Measurements from ENCODE around the gene DNAI1.

DNA sequence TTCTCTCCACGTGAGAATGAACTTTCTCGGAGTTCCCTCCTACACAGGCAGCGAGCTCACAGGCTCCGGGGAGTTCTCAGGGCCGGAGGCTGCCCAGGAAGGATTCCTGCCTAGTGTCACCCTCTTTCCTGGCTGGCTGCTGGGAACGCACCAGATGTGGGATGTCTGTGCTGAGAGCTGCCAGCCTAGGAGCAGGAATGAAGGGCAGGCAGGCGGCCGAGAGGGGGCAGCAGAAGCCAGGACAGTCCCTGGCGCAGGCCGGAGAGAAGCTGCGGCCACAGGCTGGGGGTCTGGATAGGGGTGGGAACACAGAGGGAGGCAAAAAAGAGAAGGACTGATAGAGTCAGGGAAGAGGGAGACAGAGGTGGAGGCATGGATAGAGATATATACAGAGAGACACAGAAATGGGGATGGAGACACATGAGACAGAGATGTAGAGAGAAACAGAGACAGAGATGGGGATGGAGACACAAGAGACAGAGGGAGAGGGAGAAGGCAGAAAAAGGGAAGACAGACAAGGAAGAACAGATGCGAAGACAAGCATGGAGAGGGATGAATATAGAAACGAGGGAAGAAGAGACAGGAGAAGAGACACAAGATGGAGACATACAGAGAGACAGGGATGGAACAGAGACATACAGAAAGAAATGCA lies 89.5 kb downstream of the DNAI1 start:
- TF ChIP-seq, protein P1, sequence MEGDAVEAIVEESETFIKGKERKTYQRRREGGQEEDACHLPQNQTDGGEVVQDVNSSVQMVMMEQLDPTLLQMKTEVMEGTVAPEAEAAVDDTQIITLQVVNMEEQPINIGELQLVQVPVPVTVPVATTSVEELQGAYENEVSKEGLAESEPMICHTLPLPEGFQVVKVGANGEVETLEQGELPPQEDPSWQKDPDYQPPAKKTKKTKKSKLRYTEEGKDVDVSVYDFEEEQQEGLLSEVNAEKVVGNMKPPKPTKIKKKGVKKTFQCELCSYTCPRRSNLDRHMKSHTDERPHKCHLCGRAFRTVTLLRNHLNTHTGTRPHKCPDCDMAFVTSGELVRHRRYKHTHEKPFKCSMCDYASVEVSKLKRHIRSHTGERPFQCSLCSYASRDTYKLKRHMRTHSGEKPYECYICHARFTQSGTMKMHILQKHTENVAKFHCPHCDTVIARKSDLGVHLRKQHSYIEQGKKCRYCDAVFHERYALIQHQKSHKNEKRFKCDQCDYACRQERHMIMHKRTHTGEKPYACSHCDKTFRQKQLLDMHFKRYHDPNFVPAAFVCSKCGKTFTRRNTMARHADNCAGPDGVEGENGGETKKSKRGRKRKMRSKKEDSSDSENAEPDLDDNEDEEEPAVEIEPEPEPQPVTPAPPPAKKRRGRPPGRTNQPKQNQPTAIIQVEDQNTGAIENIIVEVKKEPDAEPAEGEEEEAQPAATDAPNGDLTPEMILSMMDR (IDR thresholded peaks at IDR 0.05 in 8 of 11, conservative IDR thresholded peaks at IDR 0.05 in 3 of 11) = peak; percentile 63 to 94 (median 80)
- peak; percentile 44 to 71 (median 61) for TF ChIP-seq POLR2AphosphoS5 (IDR thresholded peaks at IDR 0.05)
